Hepatocyte (in vitro differentiated cells): ENCODE measurements around the gene RTTN. TPM values are rescaled to one million over a fixed set of nuclear protein-coding genes. Genes with fewer than 3 reads are reported as not detected.

Source experiments
- DNase-seq: peaks from one replicate; pipeline ENCODE4 v3.0.0-alpha.2; 2016; ENCODE audit warnings: low spot score
- H2AFZ ChIP-seq: fragments of 200-600 bp; sonication (generic); 2 replicates; pipeline ENCODE4 v1.6.0; 2016; ENCODE audit warnings: antibody characterized with exemption, mild to moderate bottlenecking
- H3K27ac ChIP-seq: fragments of 200-600 bp; sonication (generic); 2 replicates; pipeline ENCODE4 v1.5.1; 2016; ENCODE audit warnings: mild to moderate bottlenecking
- H3K27me3 ChIP-seq: fragments of 200-600 bp; sonication (generic); 2 replicates; pipeline ENCODE4 v1.6.1; 2016
- H3K36me3 ChIP-seq: fragments of 200-600 bp; sonication (generic); replicated peaks from 2 replicates; pipeline ENCODE4 v1.5.1; 2016; ENCODE audit warnings: low read depth; ENCODE audit not compliant: insufficient read depth
- H3K4me1 ChIP-seq: fragments of 200-600 bp; sonication (generic); 2 replicates; pipeline ENCODE4 v1.5.1; 2016; ENCODE audit warnings: mild to moderate bottlenecking, moderate library complexity; ENCODE audit not compliant: insufficient read depth
- H3K4me2 ChIP-seq: fragments of 200-600 bp; sonication (generic); 2 replicates; pipeline ENCODE4 v1.6.0; 2016
- H3K4me3 ChIP-seq: fragments of 200-600 bp; sonication (generic); 2 replicates; pipeline ENCODE4 v1.5.1; 2016; ENCODE audit warnings: mild to moderate bottlenecking
- H3K79me2 ChIP-seq: fragments of 200-600 bp; sonication (generic); 2 replicates; pipeline ENCODE4 v1.6.0; 2017; ENCODE audit warnings: mild to moderate bottlenecking
- H3K9me2 ChIP-seq: fragments of 200-600 bp; sonication (generic); replicated peaks from 2 replicates; pipeline ENCODE4 v1.6.0; 2017; ENCODE audit warnings: mild to moderate bottlenecking; ENCODE audit not compliant: insufficient read depth
- H3K9me3 ChIP-seq: fragments of 200-600 bp; sonication (generic); 2 replicates; pipeline ENCODE4 v1.5.1; 2016; ENCODE audit warnings: low read depth, mild to moderate bottlenecking
- H4K20me1 ChIP-seq: fragments of 200-600 bp; sonication (generic); 2 replicates; pipeline ENCODE4 v1.6.0; 2016; ENCODE audit warnings: mild to moderate bottlenecking; ENCODE audit not compliant: insufficient read depth, poor library complexity, severe bottlenecking
- EZH2 ChIP-seq: fragments of 200-600 bp; sonication (generic); IDR thresholded peaks from 2 replicates; pipeline ENCODE4 v1.6.1; 2016; ENCODE audit warnings: antibody characterized with exemption, mild to moderate bottlenecking, borderline replicate concordance
- EZH2phosphoT487 ChIP-seq: fragments of 200-600 bp; sonication (generic); IDR thresholded peaks from one replicate; pipeline ENCODE4 v1.6.1; 2018; ENCODE audit warnings: antibody characterized with exemption, mild to moderate bottlenecking, low read depth, moderate library complexity; ENCODE audit not compliant: unreplicated experiment, severe bottlenecking
- WGBS: methylation state at CpG from one replicate; pipeline ENCODE4 v1.1.6; 2016; ENCODE audit warnings: low lambda C conversion rate; ENCODE audit errors: missing lambda C conversion rate; 5-methylcytosine and 5-hydroxymethylcytosine counted together
- polyA plus RNA-seq: library from polyadenylated mRNA; unstranded; fragments of >200 nt; fragmentation: Nextera tagmentation; extraction: Ambion mirVana; gene quantifications from 2 replicates; pipeline ENCODE4 v1.2.1, GENCODE V29; 2016
- total RNA-seq: library from RNA; depleted of rRNA; stranded (reverse); fragments of >200 nt; gene quantifications from 2 replicates; pipeline ENCODE4 v1.2.3, GENCODE V29; 2014
- TF ChIP-seq, protein P1 (sequence below): fragments of 200-600 bp; sonication (generic); IDR thresholded peaks from 2 replicates; pipeline ENCODE4 v1.5.1; 2016; ENCODE audit warnings: antibody characterized with exemption, mild to moderate bottlenecking; ENCODE audit not compliant: poor library complexity

The RTTN gene
- total and polyA plus RNA-seq, 2 experiments from 2014 or later = 2.5 to 14.0 TPM

GRCh38 chr18:70069965-70070364 is 135.5 kb downstream of the RTTN start:
- H3K9me2 ChIP-seq = no peaks in the 10 kb centered on the region

DNA sequence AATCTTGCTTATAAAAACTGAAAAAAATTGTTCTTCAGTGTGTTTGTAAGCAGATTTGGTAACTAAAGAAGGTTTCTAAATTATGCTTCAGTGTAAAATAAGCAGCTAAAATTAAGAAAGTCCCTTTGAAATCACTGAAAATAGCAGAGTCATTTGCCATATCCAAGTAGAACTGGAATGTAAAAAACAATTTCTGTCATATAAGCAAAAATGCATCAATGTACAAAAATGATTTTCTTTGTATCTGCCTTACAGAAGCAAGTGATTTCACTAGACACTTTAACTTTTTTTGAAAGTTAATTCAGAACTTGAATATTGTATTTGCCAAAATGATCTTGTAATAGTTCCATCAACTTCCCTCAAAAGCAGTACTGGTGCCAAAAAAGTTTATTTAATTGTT is 136.1 kb downstream of the RTTN start:
- H3K4me1 ChIP-seq = no peaks in the 10 kb centered on the region
- no peak overlapping the region for H3K27ac ChIP-seq
- no peaks in the 10 kb centered on the region for H4K20me1 ChIP-seq
- H3K4me3 ChIP-seq = no peak overlapping the region
- H3K79me2 ChIP-seq = no peaks in the 10 kb centered on the region
- no peaks in the 10 kb centered on the region for H3K9me2 ChIP-seq
- DNase-seq = no peak
- H3K27me3 ChIP-seq = no peaks in the 10 kb centered on the region
- H2AFZ ChIP-seq = no peak overlapping the region
- no peaks in the 10 kb centered on the region for H3K9me3 ChIP-seq
- TF ChIP-seq, protein P1, sequence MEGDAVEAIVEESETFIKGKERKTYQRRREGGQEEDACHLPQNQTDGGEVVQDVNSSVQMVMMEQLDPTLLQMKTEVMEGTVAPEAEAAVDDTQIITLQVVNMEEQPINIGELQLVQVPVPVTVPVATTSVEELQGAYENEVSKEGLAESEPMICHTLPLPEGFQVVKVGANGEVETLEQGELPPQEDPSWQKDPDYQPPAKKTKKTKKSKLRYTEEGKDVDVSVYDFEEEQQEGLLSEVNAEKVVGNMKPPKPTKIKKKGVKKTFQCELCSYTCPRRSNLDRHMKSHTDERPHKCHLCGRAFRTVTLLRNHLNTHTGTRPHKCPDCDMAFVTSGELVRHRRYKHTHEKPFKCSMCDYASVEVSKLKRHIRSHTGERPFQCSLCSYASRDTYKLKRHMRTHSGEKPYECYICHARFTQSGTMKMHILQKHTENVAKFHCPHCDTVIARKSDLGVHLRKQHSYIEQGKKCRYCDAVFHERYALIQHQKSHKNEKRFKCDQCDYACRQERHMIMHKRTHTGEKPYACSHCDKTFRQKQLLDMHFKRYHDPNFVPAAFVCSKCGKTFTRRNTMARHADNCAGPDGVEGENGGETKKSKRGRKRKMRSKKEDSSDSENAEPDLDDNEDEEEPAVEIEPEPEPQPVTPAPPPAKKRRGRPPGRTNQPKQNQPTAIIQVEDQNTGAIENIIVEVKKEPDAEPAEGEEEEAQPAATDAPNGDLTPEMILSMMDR = no peak
- TF ChIP-seq EZH2 (no peak), EZH2phosphoT487 (no peak)
- no peaks in the 10 kb centered on the region for H3K36me3 ChIP-seq
- H3K4me2 ChIP-seq = no peak overlapping the region

More at GRCh38 chr18:70069965-70070364, 135.5 kb downstream of the RTTN start:
- WGBS = 79% methylated on average over 1 of the region's 1 CpG
- Histone ChIP-seq H3K9me3 (no peaks in the 10 kb centered on the region), H3K4me3 (no peak overlapping the region), H3K27me3 (no peaks in the 10 kb centered on the region), H3K4me2 (no peak overlapping the region), H2AFZ (no peak overlapping the region), H3K79me2 (no peaks in the 10 kb centered on the region), H3K4me1 (no peaks in the 10 kb centered on the region), H4K20me1 (no peaks in the 10 kb centered on the region), H3K27ac (no peak overlapping the region), H3K36me3 (no peaks in the 10 kb centered on the region)
- no peak for DNase-seq
- TF ChIP-seq, protein P1 = no peak
- TF ChIP-seq EZH2phosphoT487 (no peak), EZH2 (no peak)

DNA sequence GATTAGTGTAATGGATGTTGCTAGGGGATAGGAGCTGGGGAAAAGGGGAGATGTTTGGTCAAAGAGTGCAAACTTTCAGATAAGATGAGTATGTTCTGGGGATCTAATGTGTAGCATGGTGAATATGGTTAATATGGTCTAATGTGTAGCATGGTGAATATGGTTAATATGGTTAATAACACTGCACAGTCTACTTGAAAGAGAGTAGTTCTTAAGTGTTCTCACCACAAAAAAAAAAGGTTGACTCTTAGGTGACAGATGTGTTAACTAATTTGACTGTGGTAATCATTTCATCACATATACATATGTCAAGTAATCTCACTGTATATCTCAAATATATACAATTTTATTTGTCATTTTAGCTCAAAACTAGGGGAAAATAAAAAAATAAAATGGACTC is 136.5 kb downstream of the RTTN start:
- no peak overlapping the region for H2AFZ ChIP-seq
- no peak for DNase-seq
- no peak overlapping the region for H3K4me3 ChIP-seq
- H3K79me2 ChIP-seq = no peaks in the 10 kb centered on the region
- no peak overlapping the region for H3K4me2 ChIP-seq
- H3K27ac ChIP-seq = no peak overlapping the region
- H3K36me3 ChIP-seq = no peaks in the 10 kb centered on the region
- H3K9me2 ChIP-seq = no peaks in the 10 kb centered on the region
- no peaks in the 10 kb centered on the region for H3K9me3 ChIP-seq
- H4K20me1 ChIP-seq = no peaks in the 10 kb centered on the region
- no peaks in the 10 kb centered on the region for H3K4me1 ChIP-seq
- H3K27me3 ChIP-seq = no peaks in the 10 kb centered on the region
- TF ChIP-seq EZH2 = no peak
- TF ChIP-seq, protein P1 = no peak
- no peak for TF ChIP-seq EZH2phosphoT487

GRCh38 chr18:70059684-70060083 is 145.8 kb downstream of the RTTN start:
- no peaks in the 10 kb centered on the region for H3K36me3 ChIP-seq
- WGBS = 93% methylated on average over 3 of the region's 3 CpGs

More at GRCh38 chr18:70059684-70060083, 145.8 kb downstream of the RTTN start:
- no peak for DNase-seq
- Histone ChIP-seq H3K4me2 (no peak overlapping the region), H3K4me1 (no peaks in the 10 kb centered on the region), H3K27me3 (no peaks in the 10 kb centered on the region), H3K9me2 (no peaks in the 10 kb centered on the region), H3K79me2 (no peaks in the 10 kb centered on the region), H4K20me1 (no peaks in the 10 kb centered on the region), H3K27ac (no peak overlapping the region), H3K9me3 (no peaks in the 10 kb centered on the region), H2AFZ (no peak overlapping the region), H3K4me3 (no peak overlapping the region)
- TF ChIP-seq, protein P1 = no peak
- no peak for TF ChIP-seq EZH2phosphoT487
- no peak for TF ChIP-seq EZH2
